Activated effector memory CD4-positive, alpha-beta T cell treated with anti-CD3 and anti-CD28 coated beads, Interleukin-2, amount 50 U/mL, for 16 hours (primary cell): ENCODE results near the gene RRH.
"Not testable (repeated sequence)": the region's sequence is repeated elsewhere in the genome, so short reads cannot be mapped to it uniquely, and the experiment has no call there.

Experiments used
- DNase-seq: peaks from one replicate; pipeline ENCODE4 v3.0.0-alpha.2; 2020

The RRH gene

GRCh38 chr4:109846395-109847098, 18.8 kb downstream of the RRH start:
- DNase-seq = no peak

GRCh38 chr4:109847896-109848442, 20.2 kb downstream of the RRH start, which contains the start of gene LRIT3:
Gene LRIT3 (plus strand): TSS chr4:109848107. CDS start chr4:109848202, 95 bp downstream.
- DNase-seq = no peak

DNA sequence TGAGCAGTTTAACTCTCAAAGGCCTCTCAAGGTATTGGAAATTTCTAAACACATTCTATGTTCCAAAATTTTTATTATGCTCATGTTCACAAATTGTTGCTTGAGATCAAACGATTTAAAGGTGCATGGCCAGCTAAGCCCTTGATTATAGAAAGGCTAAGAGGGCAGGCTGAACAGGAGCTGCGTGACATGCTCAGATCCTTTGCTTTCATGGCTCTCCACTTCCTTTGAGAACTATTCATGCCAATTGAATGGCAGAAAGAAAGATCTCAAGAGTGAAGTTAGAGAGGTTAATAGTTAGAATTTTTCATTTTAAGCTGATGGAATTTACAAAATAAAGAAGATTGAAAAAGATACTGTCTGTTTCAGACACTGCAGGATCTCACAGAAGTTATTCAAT, 20.7 kb downstream of the RRH start:
- DNase-seq = no peak

DNA sequence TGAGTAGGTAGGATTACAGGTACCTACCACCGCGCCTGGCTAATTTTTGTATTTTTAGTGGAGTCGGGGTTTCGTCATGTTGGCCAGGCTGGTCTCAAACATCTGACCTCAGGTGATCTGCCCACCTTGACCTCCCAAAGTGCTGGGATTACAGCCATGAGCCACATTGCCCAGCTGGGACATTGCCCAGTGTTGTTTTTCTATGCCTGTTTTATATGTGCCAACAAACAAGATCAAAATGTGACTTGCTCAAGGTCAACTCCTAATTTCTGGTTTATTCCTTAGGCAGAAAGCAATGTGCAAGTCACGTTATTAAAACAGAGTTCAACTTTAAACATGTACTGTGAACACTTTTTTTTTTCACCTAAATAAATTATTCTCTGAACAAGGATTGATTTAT, 22.8 kb downstream of the RRH start:
- DNase-seq = no peak

DNA sequence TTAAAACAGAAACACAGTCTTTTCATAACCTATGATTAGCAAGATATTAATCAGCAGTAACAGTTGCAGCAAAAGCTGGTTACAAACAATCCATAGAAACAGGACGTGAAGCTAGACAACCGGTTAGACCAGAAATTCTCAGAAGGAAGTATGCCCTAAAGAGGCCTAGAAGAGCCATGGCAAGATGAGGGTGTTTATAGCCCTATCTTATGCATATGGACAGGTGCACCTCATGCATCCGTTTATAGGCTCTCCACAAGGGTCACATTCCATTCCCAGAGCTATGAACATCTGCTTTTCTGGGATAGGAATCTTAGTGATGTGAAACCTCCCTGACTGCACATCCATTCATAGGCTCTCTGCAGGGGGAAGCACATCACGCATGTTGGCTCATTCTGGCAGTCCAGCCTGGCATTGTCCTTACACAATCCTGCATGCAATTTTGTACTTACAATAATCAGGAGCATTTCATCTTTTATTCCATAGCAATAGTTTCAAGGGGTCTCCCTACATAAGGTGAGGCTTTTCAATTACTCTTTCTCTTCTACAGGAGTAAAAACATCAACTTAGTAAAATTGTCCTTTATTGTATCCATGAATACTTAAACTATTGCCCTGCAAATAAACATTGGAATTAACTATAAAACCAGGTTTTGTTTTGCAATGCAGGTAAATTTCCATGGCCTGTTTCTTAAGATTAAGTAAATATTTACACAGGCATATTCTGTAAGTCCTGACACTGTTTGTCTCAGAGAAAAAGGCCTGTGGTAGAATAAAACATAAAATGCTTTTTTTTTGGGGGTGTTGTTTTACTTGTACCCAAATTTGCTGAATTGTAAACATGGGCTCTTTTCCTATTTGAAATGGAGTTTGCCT, 31.9 kb downstream of the RRH start:
- DNase-seq = not testable (repeated sequence)

- no peak for DNase-seq
Observed at GRCh38 chr4:109861271-109861670, 33.5 kb downstream of the RRH start.

DNA sequence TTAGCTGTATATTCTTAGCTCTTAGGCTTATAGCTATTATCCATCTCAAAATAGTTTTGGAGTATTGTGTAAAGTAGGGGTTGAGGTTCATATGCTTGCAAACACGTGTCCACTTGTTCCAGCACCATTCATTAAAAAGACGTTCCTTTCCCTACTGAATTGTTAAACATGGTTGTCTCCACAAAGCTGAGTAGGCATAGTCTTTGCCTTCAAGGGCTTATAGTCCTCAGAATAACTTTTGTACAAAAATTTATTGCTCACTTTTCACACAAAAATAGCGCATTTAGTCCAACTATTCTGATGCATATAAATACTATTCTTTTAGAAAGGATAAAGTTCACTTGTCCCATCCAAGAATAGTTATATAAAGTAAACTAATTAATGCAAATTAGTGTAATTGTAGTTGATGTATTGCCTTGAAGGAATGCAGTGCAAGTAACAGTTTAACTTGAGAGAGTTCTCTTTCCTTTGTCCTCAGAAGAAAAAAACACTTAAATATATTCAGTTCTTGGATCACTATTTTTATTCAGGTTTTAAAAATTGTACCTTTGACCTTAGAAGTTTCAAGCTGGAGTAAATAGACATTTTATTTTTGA, 34.2 kb downstream of the RRH start:
- DNase-seq = no peak

GRCh38 chr4:109864134-109864533, 36.4 kb downstream of the RRH start:
- DNase-seq = no peak

DNA sequence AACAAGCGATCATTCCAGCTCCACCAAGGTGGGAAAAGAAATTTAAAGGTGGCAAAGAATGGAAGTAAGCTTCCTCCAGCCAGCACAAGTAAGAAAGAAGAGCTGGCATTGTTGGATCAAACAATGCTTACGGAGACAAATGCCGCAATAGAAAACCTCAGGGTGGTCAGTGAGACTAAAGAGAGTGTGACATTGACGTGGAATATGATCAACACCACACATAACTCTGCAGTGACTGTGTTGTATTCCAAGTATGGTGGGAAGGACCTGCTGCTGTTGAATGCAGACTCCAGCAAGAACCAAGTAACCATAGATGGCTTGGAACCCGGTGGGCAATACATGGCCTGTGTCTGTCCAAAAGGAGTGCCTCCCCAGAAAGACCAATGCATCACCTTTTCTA, 42.3 kb downstream of the RRH start:
- no peak for DNase-seq

GRCh38 chr4:109872065-109872464, 44.3 kb downstream of the RRH start:
- DNase-seq = no peak

DNA sequence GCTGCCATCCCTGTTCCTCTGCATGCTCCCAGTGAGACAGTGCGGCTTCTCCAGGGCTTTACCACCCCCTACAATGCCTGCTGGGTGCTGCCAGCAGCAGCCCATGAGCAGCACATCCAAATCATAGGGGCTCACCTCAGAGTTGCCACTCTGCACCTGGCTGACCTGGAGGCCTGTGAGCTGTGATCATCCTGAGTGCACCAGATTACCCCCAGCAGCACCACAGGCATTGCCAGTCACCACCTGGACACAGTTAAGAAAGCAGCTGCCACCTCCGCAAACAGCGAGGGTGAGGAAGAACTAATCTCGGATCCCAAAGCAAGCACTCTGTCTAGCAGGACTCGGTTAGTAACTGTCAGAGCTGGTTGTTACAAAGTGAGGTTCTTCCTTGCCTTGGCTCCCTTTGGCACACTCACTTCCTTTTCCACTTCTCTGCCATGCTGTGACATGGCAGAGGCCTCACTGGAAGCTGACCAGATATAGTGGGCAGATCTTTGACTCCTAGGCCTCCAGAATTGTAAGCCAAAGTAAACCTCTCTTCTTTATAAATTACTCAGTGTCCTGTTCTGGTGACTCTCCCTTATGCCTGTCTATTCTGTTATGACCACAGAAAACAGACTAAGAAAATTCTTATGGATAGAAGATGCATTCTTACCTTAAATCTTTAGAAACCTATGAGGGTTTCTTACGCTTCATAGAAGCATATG, 45.3 kb downstream of the RRH start:
- DNase-seq = no peak

DNA sequence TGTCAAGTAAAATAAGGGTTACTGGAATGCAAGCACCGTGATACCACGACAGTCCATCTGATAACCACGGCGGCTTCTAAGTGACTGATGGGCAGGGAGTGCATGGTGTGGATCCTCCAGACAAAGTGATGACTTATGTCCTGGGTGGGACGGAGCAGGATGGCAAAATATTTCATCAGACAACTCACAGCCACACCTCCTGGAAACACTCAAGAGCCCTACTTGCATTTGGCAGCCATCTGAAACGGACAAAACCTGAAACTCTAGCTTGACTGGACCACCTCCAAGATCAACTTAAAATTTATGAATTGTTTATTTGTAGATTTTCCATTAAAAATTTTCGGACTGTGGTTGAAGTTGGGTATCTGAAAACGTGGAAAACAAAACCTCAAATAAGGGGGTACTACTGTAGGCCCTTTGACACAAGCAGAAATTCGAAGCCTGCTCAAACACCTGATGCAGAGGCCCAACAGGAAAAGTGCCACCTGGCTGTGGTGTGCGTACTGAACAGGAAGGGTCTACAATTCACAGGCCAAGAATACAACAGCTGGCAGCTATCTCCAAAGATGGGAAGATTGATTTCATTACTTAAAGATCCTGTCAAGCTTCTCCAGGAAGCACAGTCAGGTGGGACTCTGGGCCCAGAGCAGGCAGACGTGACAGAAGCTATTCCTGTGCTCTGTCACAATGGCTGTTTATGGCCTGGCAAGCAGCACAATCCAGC, 46.2 kb downstream of the RRH start:
- no peak for DNase-seq

DNA sequence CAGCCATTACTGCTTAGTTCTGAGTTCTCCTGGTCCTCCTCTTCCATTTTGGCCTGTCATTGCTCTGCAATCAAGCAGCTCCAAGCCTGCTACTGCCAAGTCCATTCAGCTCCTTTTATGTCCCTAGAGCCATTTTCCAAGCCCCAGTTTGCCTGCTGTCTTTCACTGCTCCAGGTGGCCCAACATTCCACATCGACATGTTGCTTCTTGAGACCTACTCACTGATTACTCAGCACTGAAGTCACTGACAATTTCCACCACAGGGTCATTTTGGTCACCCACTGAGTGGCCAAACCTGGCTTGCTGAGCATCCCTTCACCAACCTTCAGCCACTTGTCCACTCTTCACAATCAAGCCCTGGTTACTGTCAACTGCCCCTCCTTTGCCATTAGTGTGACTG, 47.3 kb downstream of the RRH start:
- no peak for DNase-seq

DNA sequence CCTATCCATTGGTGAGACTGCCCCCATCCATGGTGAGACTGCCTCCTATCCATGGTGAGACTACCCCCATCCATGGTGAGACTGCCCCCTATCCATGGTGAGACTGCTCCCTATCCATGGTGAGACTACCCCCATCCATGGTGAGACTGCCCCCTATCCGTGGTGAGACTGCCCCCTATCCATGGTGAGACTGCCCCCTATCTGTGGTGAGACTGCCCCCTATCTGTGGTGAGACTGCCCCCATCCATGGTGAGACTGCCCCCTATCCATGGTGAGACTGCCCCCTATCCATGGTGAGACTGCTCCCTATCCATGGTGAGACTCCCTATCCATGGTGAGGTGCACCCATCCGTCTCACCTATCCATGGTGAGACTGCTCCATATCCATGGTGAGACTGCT, 47.8 kb downstream of the RRH start:
- DNase-seq = not testable (repeated sequence)

DNA sequence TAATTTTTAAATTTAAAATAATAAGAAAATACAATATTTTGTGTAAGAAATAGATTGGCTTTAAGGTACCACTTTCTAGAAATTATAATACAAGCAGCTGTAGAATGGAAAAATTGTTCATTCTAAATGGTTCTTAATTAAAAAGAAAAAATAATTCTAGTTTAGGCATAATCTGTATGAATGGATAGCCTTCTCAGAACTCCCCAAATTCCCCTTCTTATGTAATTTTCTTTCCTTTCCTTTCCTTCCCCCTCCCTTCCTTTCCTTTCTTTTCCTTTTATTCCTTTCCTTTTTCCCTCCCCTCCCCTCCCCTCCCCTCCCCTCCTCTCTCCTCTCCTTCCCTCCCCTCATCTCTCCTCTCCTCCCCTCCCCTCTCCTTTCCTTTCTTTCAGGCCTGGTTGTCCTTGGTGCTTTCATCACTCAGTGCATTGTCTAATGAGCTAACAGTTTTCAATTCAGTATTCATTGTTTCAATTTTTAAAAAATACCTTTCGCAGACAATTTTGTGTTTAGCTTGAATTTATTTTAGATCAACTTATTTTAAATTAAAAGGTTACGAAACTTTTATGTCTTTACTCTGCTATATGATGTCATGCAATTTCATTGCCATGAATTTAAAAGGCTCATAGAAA, 49.0 kb downstream of the RRH start:
- no peak for DNase-seq

- DNase-seq = no peak
Observed at GRCh38 chr4:109877400-109877799, 49.6 kb downstream of the RRH start.

GRCh38 chr4:109878355-109878754, 50.6 kb downstream of the RRH start:
- DNase-seq = no peak

GRCh38 chr4:109879081-109879480, 51.3 kb downstream of the RRH start:
- no peak for DNase-seq

DNA sequence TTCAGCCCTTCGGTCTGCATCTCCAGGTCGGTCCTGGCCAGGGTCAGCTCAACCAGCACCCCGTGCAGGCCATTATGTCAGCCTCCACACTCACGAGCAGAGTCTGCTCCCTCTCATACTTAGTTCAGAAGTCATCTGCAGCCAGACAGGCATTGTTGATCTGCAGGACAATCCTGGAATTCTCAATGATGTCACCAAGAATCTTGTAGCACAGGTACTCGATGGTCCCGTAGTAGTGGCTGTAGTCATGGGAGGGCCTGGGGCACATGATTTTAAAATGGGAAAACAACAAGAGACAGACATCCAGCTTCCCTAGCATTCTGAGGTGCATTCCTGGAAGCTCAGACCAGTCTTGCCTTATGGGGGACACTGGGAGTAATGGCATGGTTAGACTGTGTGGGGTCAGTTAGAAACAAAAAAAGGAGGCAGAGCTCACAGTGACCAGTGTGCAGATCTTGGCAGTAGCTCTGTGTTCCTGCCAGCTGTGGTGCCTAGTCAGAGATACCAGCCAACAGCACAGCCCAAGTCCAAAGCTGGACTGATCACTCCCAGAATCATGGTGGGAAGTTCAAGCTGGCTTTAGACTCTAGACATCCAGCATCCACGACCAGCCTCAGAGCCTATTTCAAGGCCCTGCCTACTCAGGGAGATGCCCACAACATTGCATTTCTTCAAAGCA, 52.0 kb downstream of the RRH start:
- no peak for DNase-seq

GRCh38 chr4:109886303-109886702, 58.5 kb downstream of the RRH start:
- DNase-seq = no peak

DNA sequence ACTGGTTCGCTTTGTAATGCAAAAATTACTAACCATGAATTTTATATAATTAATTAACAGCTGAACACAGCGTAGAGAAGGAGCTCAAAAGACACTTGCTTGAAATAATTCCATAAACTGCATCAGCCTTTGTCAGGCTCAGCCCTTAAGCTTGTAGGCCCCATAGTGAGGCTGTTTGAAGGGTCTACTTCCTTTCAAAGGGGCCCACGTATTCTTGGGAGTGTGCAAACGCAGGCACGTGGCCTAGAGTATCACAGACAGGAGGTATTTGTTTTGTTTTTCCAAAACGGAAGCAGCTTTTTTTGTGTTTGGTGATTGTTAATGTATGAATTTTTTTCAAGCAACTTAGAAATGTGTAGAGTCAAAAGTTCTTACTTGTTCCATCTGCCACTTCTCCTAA, 59.3 kb downstream of the RRH start:
- no peak for DNase-seq
